Activated naive CD8-positive, alpha-beta T cell treated with anti-CD3 and anti-CD28 coated beads for 36 hours (primary cell): ENCODE measurements around the gene ORM1. TPM values are rescaled to one million over a fixed set of nuclear protein-coding genes. Genes with fewer than 3 reads are reported as not detected.
"Not testable (repeated sequence)": the region's sequence is repeated elsewhere in the genome, so short reads cannot be mapped to it uniquely, and the experiment has no call there.

Source experiments
- DNase-seq: peaks from one replicate; pipeline ENCODE4 v3.0.0; 2021
- H3K27ac Mint-ChIP-seq: one replicate; pipeline ENCODE4 v1.8.0; 2022; ENCODE audit warnings: mild to moderate bottlenecking, moderate library complexity, mixed read lengths
- H3K27me3 Mint-ChIP-seq: one replicate; pipeline ENCODE4 v1.8.0; 2022; ENCODE audit warnings: mild to moderate bottlenecking, mixed read lengths
- H3K36me3 Mint-ChIP-seq: one replicate; pipeline ENCODE4 v1.8.0; 2021; ENCODE audit warnings: mild to moderate bottlenecking, mixed read lengths
- H3K4me1 Mint-ChIP-seq: one replicate; pipeline ENCODE4 v1.8.0; 2021; ENCODE audit warnings: mixed read lengths
- H3K4me3 Mint-ChIP-seq: one replicate; pipeline ENCODE4 v1.8.0; 2022; ENCODE audit warnings: mild to moderate bottlenecking, moderate library complexity, mixed read lengths
- H3K9me3 Mint-ChIP-seq: one replicate; pipeline ENCODE4 v1.8.0; 2022; ENCODE audit warnings: mixed read lengths
- total RNA-seq, 2 experiments: library from RNA; stranded (reverse); gene quantifications; one replicate each; pipeline ENCODE4 v1.2.3, GENCODE V29; 2021

ORM1 gene
- total RNA-seq, 2 experiments from 2014 or later = not detected

DNA sequence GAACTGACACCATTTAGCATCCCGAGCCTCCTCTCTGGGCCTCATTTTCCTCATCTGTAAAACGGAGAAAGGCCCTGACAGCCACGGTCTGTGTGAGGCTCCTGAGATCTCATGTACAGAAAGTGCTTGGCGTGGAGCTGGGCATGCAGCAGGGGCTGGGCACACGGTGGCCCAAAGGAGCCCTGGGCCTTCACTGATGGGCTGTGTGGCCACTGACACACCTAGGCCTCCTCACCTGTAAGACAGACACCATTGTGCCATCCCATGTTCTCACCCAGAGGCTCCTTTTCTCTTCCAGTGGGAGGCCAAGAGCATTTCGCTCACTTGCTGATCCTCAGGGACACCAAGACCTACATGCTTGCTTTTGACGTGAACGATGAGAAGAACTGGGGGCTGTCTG lies 1.6 kb downstream of the ORM1 start:
- DNase-seq = no peak
- Mint-ChIP-seq H3K4me3 (no peak overlapping the region), H3K27me3 (no peaks in the 10 kb centered on the region), H3K36me3 (no peaks in the 10 kb centered on the region), H3K27ac (no peak overlapping the region), H3K4me1 (no peaks in the 10 kb centered on the region), H3K9me3 (no peaks in the 10 kb centered on the region)

DNA sequence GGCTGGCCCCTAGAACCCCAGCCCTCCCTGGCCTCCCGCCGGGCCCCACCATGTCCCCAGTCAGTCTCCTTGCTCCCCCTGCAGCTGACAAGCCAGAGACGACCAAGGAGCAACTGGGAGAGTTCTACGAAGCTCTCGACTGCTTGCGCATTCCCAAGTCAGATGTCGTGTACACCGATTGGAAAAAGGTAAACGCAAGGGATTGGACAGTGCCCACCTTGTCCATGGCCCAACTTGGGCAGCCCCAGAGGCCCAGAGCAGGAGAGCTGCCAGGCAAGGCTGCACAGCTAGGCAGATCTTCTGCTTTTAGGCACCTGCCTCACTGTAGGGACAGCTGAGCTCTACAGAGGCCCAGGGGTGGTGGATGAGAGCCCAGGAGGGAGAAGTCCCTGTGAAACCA lies 2.1 kb downstream of the ORM1 start:
- H3K27me3 Mint-ChIP-seq, H3K36me3 Mint-ChIP-seq, DNase-seq: not testable (repeated sequence)

DNA sequence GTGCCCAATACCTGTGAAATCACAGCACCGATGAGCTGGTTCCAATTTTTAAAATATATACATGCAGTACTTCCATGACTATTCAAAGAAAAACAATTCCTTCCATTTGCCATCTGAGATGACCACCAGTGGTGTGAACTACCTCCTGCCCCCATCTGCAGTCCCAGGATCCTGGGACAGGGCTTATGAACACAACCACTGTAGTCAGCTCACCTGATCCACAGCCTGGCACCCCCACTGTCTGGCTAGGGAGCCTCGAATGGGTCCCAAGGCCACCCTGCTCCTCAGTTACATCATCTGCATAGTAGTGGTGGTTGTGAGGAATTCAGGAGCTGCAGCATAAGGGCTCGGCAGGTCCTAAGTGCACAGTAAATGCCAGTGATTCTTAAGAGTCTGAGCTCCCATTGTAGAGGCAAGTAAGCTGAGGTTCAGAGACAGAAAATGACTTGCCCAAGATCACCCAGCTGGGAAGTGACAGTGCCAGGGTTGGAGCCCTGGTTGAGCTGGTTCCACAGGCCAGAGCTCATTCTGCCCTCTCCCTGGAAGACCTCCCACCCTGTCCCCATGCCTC lies 2.9 kb downstream of the ORM1 start:
- not testable (repeated sequence) for H3K27me3 Mint-ChIP-seq, H3K4me1 Mint-ChIP-seq, H3K9me3 Mint-ChIP-seq, H3K4me3 Mint-ChIP-seq, H3K27ac Mint-ChIP-seq, DNase-seq, H3K36me3 Mint-ChIP-seq

More for the DNA sequence above, 2.1 kb downstream of the ORM1 start:
- H3K9me3 Mint-ChIP-seq, H3K27ac Mint-ChIP-seq, H3K4me3 Mint-ChIP-seq, H3K4me1 Mint-ChIP-seq: not testable (repeated sequence)

DNA sequence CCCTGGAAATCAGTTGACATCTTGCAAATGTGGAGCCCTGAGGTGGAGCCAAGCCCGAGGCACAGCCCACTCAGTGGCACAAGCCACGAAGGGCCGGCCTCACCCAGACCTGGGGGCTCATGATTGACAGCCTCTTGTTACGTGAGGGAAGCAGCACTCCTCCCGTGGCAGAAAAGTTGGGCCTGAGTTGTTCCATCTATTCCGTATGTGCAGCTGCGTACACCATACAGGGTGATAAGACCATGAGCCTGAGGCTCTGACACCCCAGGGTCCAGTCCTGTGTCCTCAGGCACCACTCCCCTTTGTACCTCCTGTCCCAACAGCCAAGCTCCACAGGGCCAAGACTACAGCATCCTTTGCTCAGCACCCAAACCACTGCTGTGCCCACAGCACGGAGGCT lies 4.9 kb downstream of the ORM1 start:
- no peaks in the 10 kb centered on the region for H3K9me3 Mint-ChIP-seq
- H3K36me3 Mint-ChIP-seq = no peaks in the 10 kb centered on the region
- H3K27me3 Mint-ChIP-seq = no peaks in the 10 kb centered on the region
- H3K4me3 Mint-ChIP-seq = no peak overlapping the region
- no peak overlapping the region for H3K27ac Mint-ChIP-seq
- peaks cover 8% of the 10 kb centered on the region for H3K4me1 Mint-ChIP-seq
- no peak for DNase-seq

DNA sequence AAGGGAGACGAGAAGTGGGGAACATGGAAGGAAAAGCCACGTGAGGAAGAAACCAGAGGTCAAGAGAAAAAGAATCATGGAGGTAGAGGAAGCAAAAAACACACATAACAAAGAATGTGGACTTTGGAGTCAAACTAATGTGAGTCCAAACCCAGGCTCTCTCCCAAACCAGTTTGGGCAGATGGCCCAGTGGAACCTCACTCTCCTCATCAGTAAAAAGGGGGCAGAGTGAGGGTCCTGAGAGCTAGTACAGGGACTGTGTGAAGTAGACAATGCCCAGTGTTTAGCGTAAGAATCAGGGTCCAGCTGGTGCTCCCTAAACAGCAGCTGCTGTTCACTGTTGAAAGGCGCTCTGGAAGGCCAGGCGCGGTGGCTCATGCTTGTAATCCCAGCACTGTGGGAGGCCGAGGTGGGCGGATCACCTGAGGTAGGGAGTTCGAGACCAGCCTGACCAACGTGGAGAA lies 5.5 kb downstream of the ORM1 start:
- H3K4me1 Mint-ChIP-seq, H3K36me3 Mint-ChIP-seq, H3K27ac Mint-ChIP-seq, H3K9me3 Mint-ChIP-seq, DNase-seq, H3K4me3 Mint-ChIP-seq, H3K27me3 Mint-ChIP-seq: not testable (repeated sequence)

DNA sequence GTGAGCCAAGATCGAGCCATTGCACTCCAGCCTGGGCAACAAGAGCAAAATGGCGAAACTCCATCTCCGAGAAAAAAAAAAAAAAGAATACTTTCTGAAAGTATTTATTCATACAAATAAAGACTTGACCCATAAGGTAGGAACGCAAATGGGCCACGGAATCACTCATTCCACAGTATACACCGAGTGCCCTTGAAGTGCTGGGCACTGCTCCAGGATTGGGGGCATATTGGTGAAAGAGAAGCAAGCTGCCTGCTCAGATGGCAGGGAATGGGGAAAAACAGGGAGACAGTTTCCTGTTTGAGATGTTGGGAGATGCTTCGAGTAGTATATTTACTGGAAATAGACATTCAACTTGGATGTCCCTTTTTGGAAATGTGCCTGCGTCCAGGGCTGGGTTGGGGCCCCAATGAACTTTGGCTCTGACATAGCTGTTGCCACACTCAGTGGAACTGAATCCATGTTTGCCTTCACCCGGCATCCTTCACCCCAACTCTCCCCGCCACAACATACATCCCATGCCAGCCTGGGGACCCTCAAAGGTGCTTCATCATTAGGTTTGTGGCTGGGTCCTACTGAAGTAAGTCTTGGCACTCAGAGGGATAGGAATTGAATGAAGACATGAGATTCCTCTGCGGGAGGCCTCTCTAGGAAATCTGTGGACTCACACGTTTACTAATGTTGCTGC lies 6.2 kb downstream of the ORM1 start:
- H3K27ac Mint-ChIP-seq, H3K27me3 Mint-ChIP-seq, DNase-seq, H3K36me3 Mint-ChIP-seq, H3K4me1 Mint-ChIP-seq, H3K4me3 Mint-ChIP-seq, H3K9me3 Mint-ChIP-seq: not testable (repeated sequence)

DNA sequence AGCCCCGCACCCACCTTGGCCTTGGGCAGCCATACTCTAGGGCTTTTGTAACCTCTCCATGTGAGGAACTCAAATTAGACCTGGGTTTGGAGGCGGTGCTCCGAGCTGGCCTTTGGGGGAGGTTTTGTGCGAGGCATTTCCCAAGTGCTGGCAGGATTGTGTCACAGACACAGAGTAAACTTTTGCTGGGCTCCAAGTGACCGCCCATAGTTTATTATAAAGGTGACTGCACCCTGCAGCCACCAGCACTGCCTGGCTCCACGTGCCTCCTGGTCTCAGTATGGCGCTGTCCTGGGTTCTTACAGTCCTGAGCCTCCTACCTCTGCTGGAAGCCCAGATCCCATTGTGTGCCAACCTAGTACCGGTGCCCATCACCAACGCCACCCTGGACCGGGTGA lies 6.7 kb downstream of the ORM1 start, which contains the start of gene ORM2:
Gene ORM2 (plus strand): TSS at position 245 of the 398 bp plus-strand sequence. CDS start 36 bp downstream, at position 281.
- not testable (repeated sequence) for H3K36me3 Mint-ChIP-seq, H3K27me3 Mint-ChIP-seq, H3K27ac Mint-ChIP-seq, H3K4me1 Mint-ChIP-seq, DNase-seq, H3K9me3 Mint-ChIP-seq, H3K4me3 Mint-ChIP-seq

DNA sequence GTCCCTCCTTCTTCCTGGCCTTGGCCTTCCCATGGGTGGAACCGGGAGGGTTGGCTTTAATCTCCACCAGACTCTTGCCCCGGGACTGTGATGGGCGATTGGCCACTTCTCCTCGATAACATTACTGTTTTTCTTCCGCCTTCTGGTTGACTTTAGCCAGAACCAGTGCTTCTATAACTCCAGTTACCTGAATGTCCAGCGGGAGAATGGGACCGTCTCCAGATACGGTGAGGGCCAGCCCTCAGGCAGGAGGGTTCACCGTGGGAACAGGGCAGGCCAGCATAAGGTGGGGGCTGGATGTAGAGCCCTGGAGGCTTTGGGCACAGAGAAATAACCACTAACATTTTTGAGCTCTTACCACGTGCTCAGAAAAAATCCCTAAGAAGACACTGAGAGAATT lies 7.7 kb downstream of the ORM1 start:
- Mint-ChIP-seq H3K36me3 (peaks cover 10% of the 10 kb centered on the region), H3K4me3 (no peak overlapping the region), H3K27me3 (no peaks in the 10 kb centered on the region), H3K27ac (no peak overlapping the region), H3K9me3 (peaks cover 2% of the 10 kb centered on the region), H3K4me1 (peaks cover 8% of the 10 kb centered on the region)
- DNase-seq = no peak

DNA sequence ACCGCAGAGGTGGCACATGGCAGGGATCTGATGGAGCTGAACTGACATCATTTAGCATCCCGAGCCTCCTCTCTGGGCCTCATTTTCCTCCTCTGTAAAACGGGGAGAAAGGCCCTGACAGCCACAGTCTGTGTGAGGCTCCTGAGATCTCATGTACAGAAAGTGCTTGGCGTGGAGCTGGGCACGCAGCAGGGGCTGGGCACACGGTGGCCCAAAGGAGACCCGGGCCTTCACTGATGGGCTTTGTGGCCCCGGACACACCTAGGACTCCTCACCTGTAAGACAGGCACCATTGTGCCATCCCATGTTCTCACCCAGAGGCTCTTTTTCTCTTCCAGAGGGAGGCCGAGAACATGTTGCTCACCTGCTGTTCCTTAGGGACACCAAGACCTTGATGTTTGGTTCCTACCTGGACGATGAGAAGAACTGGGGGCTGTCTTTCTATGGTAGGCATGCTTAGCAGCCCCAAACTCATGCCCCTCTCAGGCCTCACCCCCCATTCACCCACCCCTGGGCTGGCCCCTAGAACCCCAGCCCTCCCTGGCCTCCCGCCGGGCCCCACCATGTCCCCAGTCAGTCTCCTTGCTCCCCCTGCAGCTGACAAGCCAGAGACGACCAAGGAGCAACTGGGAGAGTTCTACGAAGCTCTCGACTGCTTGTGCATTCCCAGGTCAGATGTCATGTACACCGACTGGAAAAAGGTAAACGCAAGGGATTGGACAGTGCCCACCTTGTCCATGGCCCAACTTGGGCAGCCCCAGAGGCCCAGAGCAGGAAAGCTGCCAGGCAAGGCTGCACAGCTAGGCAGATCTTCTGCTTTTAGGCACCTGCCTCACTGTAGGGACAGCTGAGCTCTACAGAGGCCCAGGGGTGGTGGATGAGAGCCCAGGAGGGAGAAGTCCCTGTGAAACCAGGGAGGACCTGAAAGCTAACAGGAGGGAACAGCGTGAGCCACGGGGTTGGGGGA lies 8.6 kb downstream of the ORM1 start:
- Mint-ChIP-seq H3K27ac (peak overlapping the region; percentile 34), H3K36me3 (peaks cover 18% of the 10 kb centered on the region)
- H3K9me3 Mint-ChIP-seq, H3K4me3 Mint-ChIP-seq, H3K4me1 Mint-ChIP-seq, H3K27me3 Mint-ChIP-seq, DNase-seq: not testable (repeated sequence)

DNA sequence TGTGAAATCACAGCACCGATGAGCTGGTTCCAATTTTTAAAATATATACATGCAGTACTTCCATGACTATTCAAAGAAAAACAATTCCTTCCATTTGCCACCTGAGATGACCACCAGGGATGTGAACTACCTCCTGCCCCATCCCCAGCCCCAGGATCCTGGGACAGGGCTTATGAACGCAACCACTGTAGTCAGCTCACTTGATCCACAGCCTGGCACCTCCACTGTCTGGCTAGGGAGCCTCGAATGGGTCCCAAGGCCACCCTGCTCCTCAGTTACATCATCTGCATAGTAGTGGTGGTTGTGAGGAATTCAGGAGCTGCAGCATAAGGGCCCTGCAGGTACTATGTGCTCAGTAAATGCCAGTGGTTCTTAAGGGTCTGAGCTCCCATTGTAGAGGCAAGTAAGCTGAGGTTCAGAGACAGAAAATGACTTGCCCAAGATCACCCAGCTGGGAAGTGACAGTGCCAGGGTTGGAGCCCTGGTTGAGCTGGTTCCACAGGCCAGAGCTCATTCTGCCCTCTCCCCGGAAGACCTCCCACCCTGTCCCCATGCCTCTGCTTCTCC lies 9.7 kb downstream of the ORM1 start:
- H3K4me1 Mint-ChIP-seq, H3K9me3 Mint-ChIP-seq, H3K27me3 Mint-ChIP-seq, H3K4me3 Mint-ChIP-seq, DNase-seq: not testable (repeated sequence)
- peak overlapping the region; percentile 61 for H3K27ac Mint-ChIP-seq
- H3K36me3 Mint-ChIP-seq = peaks cover 23% of the 10 kb centered on the region

DNA sequence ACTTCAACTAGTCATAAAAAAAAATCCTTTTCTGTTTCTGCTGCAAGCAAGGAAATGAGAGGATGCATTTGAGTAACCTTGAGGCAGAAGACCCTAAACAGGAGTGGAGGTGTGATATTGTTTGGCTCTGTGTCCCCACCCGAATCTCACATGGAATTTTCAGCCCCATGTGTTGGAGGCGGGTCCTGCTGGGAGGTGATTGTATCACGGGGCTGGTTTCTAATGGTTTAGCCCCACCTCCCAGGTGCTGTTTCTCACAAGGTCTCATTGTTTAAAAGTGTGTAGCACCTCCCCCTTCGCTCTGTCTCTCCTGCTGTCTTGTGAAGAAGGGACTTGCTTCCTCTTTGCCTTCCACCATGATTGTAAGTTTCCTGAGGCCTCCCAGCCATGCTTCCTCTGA lies 10.8 kb downstream of the ORM1 start:
- H3K27ac Mint-ChIP-seq, H3K9me3 Mint-ChIP-seq, H3K4me3 Mint-ChIP-seq, DNase-seq, H3K27me3 Mint-ChIP-seq: not testable (repeated sequence)
- Mint-ChIP-seq H3K4me1 (peaks cover 10% of the 10 kb centered on the region), H3K36me3 (peaks cover 25% of the 10 kb centered on the region)

DNA sequence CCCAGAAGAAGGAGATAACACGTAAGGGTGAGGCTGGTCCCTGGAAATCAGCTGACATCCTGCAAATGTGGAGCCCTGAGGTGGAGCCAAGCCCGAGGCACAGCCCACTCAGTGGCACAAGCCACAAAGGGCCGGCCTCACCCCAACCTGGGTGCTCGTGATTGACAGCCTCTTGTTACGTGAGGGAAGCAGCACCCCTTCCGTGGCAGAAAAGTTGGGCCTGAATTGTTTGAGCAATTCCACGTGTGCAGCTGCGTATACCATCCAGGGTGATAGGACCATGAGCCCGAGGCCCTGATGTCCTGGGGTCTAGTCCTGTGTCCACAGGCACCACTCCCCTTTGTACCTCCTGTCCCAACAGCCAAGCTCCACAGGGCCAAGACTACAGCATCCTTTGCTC lies 11.6 kb downstream of the ORM1 start:
- Mint-ChIP-seq H3K4me3 (no peak overlapping the region), H3K4me1 (peaks cover 15% of the 10 kb centered on the region), H3K27ac (no peak overlapping the region), H3K27me3 (no peaks in the 10 kb centered on the region), H3K9me3 (peaks cover 2% of the 10 kb centered on the region), H3K36me3 (peaks cover 33% of the 10 kb centered on the region)
- no peak for DNase-seq

DNA sequence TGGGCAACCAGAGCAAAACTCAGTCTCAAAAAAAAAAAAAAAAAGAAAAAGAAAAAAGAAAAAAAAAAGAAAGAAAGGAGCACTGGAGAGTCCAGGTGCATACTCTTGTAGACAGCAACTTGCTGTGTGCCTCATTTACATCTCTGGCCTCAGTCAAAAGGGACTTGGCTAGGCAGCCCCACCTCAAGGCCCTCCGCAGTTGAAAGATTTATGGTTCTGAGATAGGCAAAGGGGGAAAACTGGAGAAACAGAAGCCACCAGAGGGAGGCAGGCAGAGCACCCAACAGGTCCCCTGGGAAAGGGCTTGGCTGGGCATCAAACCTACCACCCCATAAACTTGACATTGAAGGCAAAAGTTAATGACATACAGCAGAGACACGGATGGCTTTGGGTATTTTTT lies 12.8 kb downstream of the ORM1 start:
- no peak for DNase-seq
- Mint-ChIP-seq H3K4me1 (peaks cover 14% of the 10 kb centered on the region), H3K27me3 (no peaks in the 10 kb centered on the region), H3K9me3 (peaks cover 2% of the 10 kb centered on the region), H3K4me3 (no peak overlapping the region), H3K36me3 (peaks cover 44% of the 10 kb centered on the region), H3K27ac (peak overlapping the region; percentile 48)

DNA sequence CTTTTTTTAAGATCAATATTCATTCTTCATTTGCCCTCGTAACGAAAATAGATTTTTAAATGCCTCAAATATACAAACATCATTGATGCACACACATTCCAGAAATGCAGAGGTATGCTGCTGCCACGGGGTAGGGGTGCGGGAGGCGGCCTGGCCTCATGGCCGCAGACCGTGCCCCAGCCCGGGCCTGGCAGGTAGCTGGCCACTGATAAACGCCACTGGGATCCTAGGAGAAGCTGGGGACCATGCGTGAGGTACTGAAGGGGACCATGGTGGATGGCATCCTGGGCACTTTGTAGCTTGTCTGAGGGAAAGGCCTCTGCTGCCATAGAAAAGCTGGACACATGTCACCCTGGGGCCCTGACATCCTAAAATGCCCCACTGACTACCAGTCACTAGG lies 13.3 kb downstream of the ORM1 start:
- peaks cover 10% of the 10 kb centered on the region for H3K4me1 Mint-ChIP-seq
- peaks cover 45% of the 10 kb centered on the region for H3K36me3 Mint-ChIP-seq
- no peak for DNase-seq
- peaks cover 2% of the 10 kb centered on the region for H3K9me3 Mint-ChIP-seq
- peak overlapping the region; percentile 48 for H3K27ac Mint-ChIP-seq
- no peak overlapping the region for H3K4me3 Mint-ChIP-seq
- H3K27me3 Mint-ChIP-seq = no peaks in the 10 kb centered on the region
